ENCODE data around the gene TP63.

TP63 gene

DNA sequence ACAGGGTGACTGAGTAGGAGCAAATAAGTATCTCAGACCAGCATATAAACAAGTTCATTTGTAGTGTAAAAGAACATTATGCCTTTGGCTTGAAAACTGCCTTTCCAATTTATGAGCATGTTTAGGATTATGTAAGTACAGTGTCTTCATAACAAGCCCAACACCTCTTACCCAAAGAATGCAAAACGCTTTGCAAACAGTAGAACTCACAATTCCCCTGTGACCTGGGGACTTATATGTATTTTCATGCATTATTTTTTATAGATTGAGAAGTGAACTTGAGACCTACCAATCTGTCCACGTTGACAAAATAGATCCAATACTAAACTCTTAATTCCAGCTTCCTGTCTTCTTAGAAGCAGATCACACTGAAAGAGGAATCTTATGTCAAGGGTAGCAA is 202.1 kb downstream of the TP63 start:
- Histone ChIP-seq H3K36me3 (ENCODE audit: insufficient read depth, low read length) (no peaks in the 10 kb centered on the region), H3K9me3 (ENCODE audit: low read length) (no peaks in the 10 kb centered on the region), H3K4me3 (ENCODE audit: low read depth in 1 of 2, low read length in 2 of 2) (no peak overlapping the region), H3K27me3 (ENCODE audit: control insufficient read depth in 1 of 2, insufficient read depth in 2 of 2, low read length in 2 of 2) (no peaks in the 10 kb centered on the region), H3K4me1 (ENCODE audit: insufficient read depth, low read length) (no peaks in the 10 kb centered on the region), H3K9ac (ENCODE audit: low read length) (no peak overlapping the region), H3K27ac (ENCODE audit: low read depth, low read length) (no peak overlapping the region)

DNA sequence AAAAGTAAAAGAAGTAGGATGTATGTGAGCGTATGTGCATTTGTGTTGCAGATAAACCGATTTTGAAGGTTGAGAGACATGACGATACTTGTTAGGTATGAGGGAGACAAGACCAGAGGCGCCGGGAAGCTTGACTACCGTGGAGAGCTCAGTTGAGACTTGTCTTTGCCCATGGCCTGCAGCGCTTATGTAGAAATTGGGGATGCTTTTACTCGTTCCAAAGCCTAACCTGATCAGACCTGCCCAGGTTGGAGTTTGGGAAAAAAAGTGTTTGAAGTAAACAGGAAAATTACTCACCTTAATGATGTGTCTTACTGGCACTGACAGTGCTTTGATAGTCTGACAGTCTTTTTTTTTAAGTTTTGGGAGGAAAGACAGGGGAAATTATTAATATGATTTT is 202.8 kb downstream of the TP63 start:
- Histone ChIP-seq H3K27ac (ENCODE audit: low read depth, low read length) (no peak overlapping the region), H3K36me3 (ENCODE audit: insufficient read depth, low read length) (no peaks in the 10 kb centered on the region), H3K9me3 (ENCODE audit: low read length) (no peaks in the 10 kb centered on the region), H3K27me3 (ENCODE audit: control insufficient read depth in 1 of 2, insufficient read depth in 2 of 2, low read length in 2 of 2) (no peaks in the 10 kb centered on the region), H3K4me1 (ENCODE audit: insufficient read depth, low read length) (no peaks in the 10 kb centered on the region), H3K4me3 (ENCODE audit: low read depth in 1 of 2, low read length in 2 of 2) (no peak overlapping the region), H3K9ac (ENCODE audit: low read length) (no peak overlapping the region)

DNA sequence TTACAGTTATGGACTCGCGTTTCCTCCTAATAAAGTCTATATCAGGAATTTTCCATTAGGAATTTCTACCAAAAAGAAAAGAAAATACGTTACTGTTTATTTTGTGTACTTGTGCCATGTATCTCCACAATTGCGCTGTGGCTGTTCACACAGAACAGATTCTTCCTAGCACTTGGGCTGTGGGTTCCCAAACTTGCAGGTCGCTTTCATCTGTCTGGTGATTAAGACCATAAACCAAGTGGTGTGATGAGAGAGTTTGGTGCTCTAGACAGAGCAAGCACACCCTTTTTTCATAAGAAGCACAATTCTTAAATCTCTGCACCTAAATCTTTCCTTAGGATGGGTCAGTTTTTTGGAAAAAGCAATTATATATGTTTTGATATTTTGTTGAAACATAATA is 203.3 kb downstream of the TP63 start:
- H3K27me3 ChIP-seq (ENCODE audit: control insufficient read depth in 1 of 2, insufficient read depth in 2 of 2, low read length in 2 of 2) = no peaks in the 10 kb centered on the region
- no peak overlapping the region for H3K9ac ChIP-seq (ENCODE audit: low read length)
- no peak overlapping the region for H3K27ac ChIP-seq (ENCODE audit: low read depth, low read length)
- H3K4me1 ChIP-seq (ENCODE audit: insufficient read depth, low read length) = no peaks in the 10 kb centered on the region
- no peaks in the 10 kb centered on the region for H3K9me3 ChIP-seq (ENCODE audit: low read length)
- no peaks in the 10 kb centered on the region for H3K36me3 ChIP-seq (ENCODE audit: insufficient read depth, low read length)
- no peak overlapping the region for H3K4me3 ChIP-seq (ENCODE audit: low read depth in 1 of 2, low read length in 2 of 2)

GRCh38 chr3:189836795-189837194 is 205.6 kb downstream of the TP63 start:
- Histone ChIP-seq H3K4me1 (ENCODE audit: insufficient read depth, low read length) (no peaks in the 10 kb centered on the region), H3K9me3 (ENCODE audit: low read length) (no peaks in the 10 kb centered on the region), H3K27ac (ENCODE audit: low read depth, low read length) (no peak overlapping the region), H3K36me3 (ENCODE audit: insufficient read depth, low read length) (no peaks in the 10 kb centered on the region), H3K4me3 (ENCODE audit: low read depth in 1 of 2, low read length in 2 of 2) (no peak overlapping the region), H3K9ac (ENCODE audit: low read length) (no peak overlapping the region), H3K27me3 (ENCODE audit: control insufficient read depth in 1 of 2, insufficient read depth in 2 of 2, low read length in 2 of 2) (no peaks in the 10 kb centered on the region)

GRCh38 chr3:189838291-189838690 is 207.1 kb downstream of the TP63 start:
- Histone ChIP-seq H3K27ac (ENCODE audit: low read depth, low read length) (no peak overlapping the region), H3K4me3 (ENCODE audit: low read depth in 1 of 2, low read length in 2 of 2) (no peak overlapping the region), H3K36me3 (ENCODE audit: insufficient read depth, low read length) (no peaks in the 10 kb centered on the region), H3K9me3 (ENCODE audit: low read length) (no peaks in the 10 kb centered on the region), H3K9ac (ENCODE audit: low read length) (no peak overlapping the region), H3K27me3 (ENCODE audit: control insufficient read depth in 1 of 2, insufficient read depth in 2 of 2, low read length in 2 of 2) (no peaks in the 10 kb centered on the region), H3K4me1 (ENCODE audit: insufficient read depth, low read length) (no peaks in the 10 kb centered on the region)

- no peak overlapping the region for H3K27ac ChIP-seq (ENCODE audit: low read depth, low read length)
- no peaks in the 10 kb centered on the region for H3K27me3 ChIP-seq (ENCODE audit: control insufficient read depth in 1 of 2, insufficient read depth in 2 of 2, low read length in 2 of 2)
These were observed 208.4 kb downstream of the TP63 start for GRCh38 chr3:189839576-189839975.

DNA sequence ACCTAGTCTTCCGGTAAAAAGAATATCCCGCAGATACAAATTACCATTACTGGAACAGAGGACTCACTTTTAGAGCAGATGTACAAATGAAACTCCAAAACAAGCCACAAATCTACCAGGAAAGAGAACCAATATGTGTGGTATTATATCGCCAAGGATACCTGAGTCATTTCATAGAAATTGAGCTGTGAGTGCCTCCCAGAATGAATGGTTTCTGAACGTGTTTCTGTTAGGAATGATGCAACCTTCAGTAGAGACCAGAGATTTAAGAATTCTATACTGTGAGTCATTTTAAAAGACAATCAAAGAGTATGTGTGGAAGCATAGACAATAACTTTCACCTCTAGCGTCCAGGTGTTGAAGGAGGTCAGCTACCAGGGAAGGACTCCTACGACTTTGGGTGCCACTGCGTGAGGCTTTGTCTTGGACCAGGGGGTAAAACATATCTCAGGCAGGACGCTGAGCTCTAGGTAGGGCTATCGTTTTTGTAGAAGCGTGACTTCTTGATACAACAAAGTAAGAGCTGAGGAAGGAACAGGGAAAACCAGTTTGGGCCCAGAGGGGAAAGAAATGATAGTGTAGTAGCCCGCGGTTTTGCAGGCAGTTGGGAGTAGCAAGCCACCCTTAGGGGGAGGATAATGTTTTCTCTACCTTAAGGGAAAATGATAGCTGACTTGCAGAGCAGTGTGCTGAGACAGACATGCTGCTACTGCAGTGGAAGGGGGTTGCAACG is 210.4 kb downstream of the TP63 start:
- Histone ChIP-seq H3K27me3 (ENCODE audit: control insufficient read depth in 1 of 2, insufficient read depth in 2 of 2, low read length in 2 of 2) (no peaks in the 10 kb centered on the region), H3K9me3 (ENCODE audit: low read length) (no peaks in the 10 kb centered on the region), H3K27ac (ENCODE audit: low read depth, low read length) (no peak overlapping the region), H3K4me1 (ENCODE audit: insufficient read depth, low read length) (no peaks in the 10 kb centered on the region), H3K4me3 (ENCODE audit: low read depth in 1 of 2, low read length in 2 of 2) (no peak overlapping the region), H3K9ac (ENCODE audit: low read length) (no peak overlapping the region), H3K36me3 (ENCODE audit: insufficient read depth, low read length) (no peaks in the 10 kb centered on the region)

More at GRCh38 chr3:189839576-189839975, 208.4 kb downstream of the TP63 start:
- Histone ChIP-seq H3K9ac (ENCODE audit: low read length) (no peak overlapping the region), H3K9me3 (ENCODE audit: low read length) (no peaks in the 10 kb centered on the region), H3K4me1 (ENCODE audit: insufficient read depth, low read length) (no peaks in the 10 kb centered on the region), H3K4me3 (ENCODE audit: low read depth in 1 of 2, low read length in 2 of 2) (no peak overlapping the region), H3K36me3 (ENCODE audit: insufficient read depth, low read length) (no peaks in the 10 kb centered on the region)

GRCh38 chr3:189842681-189843602 is 211.8 kb downstream of the TP63 start:
- H3K27ac ChIP-seq (ENCODE audit: low read depth, low read length) = no peak overlapping the region
- no peaks in the 10 kb centered on the region for H3K36me3 ChIP-seq (ENCODE audit: insufficient read depth, low read length)
- no peaks in the 10 kb centered on the region for H3K4me1 ChIP-seq (ENCODE audit: insufficient read depth, low read length)
- no peaks in the 10 kb centered on the region for H3K9me3 ChIP-seq (ENCODE audit: low read length)
- no peaks in the 10 kb centered on the region for H3K27me3 ChIP-seq (ENCODE audit: control insufficient read depth in 1 of 2, insufficient read depth in 2 of 2, low read length in 2 of 2)
- H3K4me3 ChIP-seq (ENCODE audit: low read depth in 1 of 2, low read length in 2 of 2) = no peak overlapping the region
- H3K9ac ChIP-seq (ENCODE audit: low read length) = no peak overlapping the region

- no peak overlapping the region for H3K4me3 ChIP-seq (ENCODE audit: low read depth in 1 of 2, low read length in 2 of 2)
- H3K4me1 ChIP-seq (ENCODE audit: insufficient read depth, low read length) = no peaks in the 10 kb centered on the region
- no peaks in the 10 kb centered on the region for H3K9me3 ChIP-seq (ENCODE audit: low read length)
- no peaks in the 10 kb centered on the region for H3K27me3 ChIP-seq (ENCODE audit: control insufficient read depth in 1 of 2, insufficient read depth in 2 of 2, low read length in 2 of 2)
- H3K9ac ChIP-seq (ENCODE audit: low read length) = no peak overlapping the region
- H3K36me3 ChIP-seq (ENCODE audit: insufficient read depth, low read length) = no peaks in the 10 kb centered on the region
- no peak overlapping the region for H3K27ac ChIP-seq (ENCODE audit: low read depth, low read length)
These were observed 213.9 kb downstream of the TP63 start for GRCh38 chr3:189845069-189845468.

GRCh38 chr3:189848395-189849040 is 217.3 kb downstream of the TP63 start:
- H3K4me1 ChIP-seq (ENCODE audit: insufficient read depth, low read length) = no peaks in the 10 kb centered on the region
- H3K4me3 ChIP-seq (ENCODE audit: low read depth in 1 of 2, low read length in 2 of 2) = no peak overlapping the region
- H3K27me3 ChIP-seq (ENCODE audit: control insufficient read depth in 1 of 2, insufficient read depth in 2 of 2, low read length in 2 of 2) = no peaks in the 10 kb centered on the region
- no peak overlapping the region for H3K27ac ChIP-seq (ENCODE audit: low read depth, low read length)
- no peaks in the 10 kb centered on the region for H3K36me3 ChIP-seq (ENCODE audit: insufficient read depth, low read length)
- H3K9me3 ChIP-seq (ENCODE audit: low read length) = no peaks in the 10 kb centered on the region
- H3K9ac ChIP-seq (ENCODE audit: low read length) = no peak overlapping the region

- Histone ChIP-seq H3K36me3 (ENCODE audit: insufficient read depth, low read length) (no peaks in the 10 kb centered on the region), H3K9ac (ENCODE audit: low read length) (no peak overlapping the region), H3K9me3 (ENCODE audit: low read length) (no peaks in the 10 kb centered on the region), H3K27ac (ENCODE audit: low read depth, low read length) (no peak overlapping the region), H3K27me3 (ENCODE audit: control insufficient read depth in 1 of 2, insufficient read depth in 2 of 2, low read length in 2 of 2) (no peaks in the 10 kb centered on the region), H3K4me3 (ENCODE audit: low read depth in 1 of 2, low read length in 2 of 2) (no peak overlapping the region), H3K4me1 (ENCODE audit: insufficient read depth, low read length) (no peaks in the 10 kb centered on the region)
These were observed 218.1 kb downstream of the TP63 start for GRCh38 chr3:189849262-189849661.

Measured in muscle layer of colon (tissue), 2 donors.